Left lung (tissue), 10 donors: ENCODE measurements around the gene SGSH. TPM values are rescaled to one million over a fixed set of nuclear protein-coding genes. Genes with fewer than 3 reads are reported as not detected.

Experiments
- ATAC-seq: fragments of 200-7000 bp; cut with Tn5 transposase; one replicate; pipeline ENCODE4 v1.9.1; 2020; ENCODE audit warnings: moderate library complexity
- DNase-seq, 4 donors: peaks; one replicate each; pipeline ENCODE4 v3.0.0-alpha.2; 2013 to 2020
- H3K27ac ChIP-seq, 2 donors: fragments of 200-600 bp; sonication (generic) in 1 of 2; one replicate each; pipeline versions ENCODE4 v1.5.0 to v1.8.0; 2020 to 2021
- H3K27me3 ChIP-seq, 2 donors: fragments of 200-600 bp; sonication (generic) in 1 of 2; one replicate each; pipeline versions ENCODE4 v1.5.0 to v1.8.0; 2020 to 2021
- H3K36me3 ChIP-seq, 2 donors: fragments of 200-600 bp; sonication (generic) in 1 of 2; one replicate each; pipeline versions ENCODE4 v1.5.0 to v1.8.0; 2020 to 2021
- H3K4me1 ChIP-seq, 2 donors: fragments of 200-600 bp; one replicate each; pipeline ENCODE4 v1.8.0; 2021
- H3K4me3 ChIP-seq, 2 donors: fragments of 200-600 bp; sonication (generic) in 1 of 2; one replicate each; pipeline versions ENCODE4 v1.5.0 to v1.8.0; 2020 to 2021; ENCODE audit warnings: mild to moderate bottlenecking in 1 of 2
- H3K9me3 ChIP-seq, 2 donors: fragments of 200-600 bp; sonication (generic) in 1 of 2; one replicate each; pipeline versions ENCODE4 v1.5.0 to v1.8.0; 2020 to 2021
- CTCF ChIP-seq, 2 donors: fragments of 200-600 bp; sonication (generic) in 1 of 2; IDR thresholded peaks; one replicate each; pipeline versions ENCODE4 v1.5.0 to v1.8.0; 2021; ENCODE audit warnings: antibody characterized with exemption in 2 of 2
- intact Hi-C, 2 donors: fragments of 100-400 bp; cut with DNase I; formaldehyde crosslinking; loops; one replicate each; pipeline versions ENCODE4 v1.11.2 to v1.14.2; 2022
- polyA plus RNA-seq, 6 donors: library from polyadenylated mRNA; unstranded; fragments of 120-200 nt; gene quantifications; one replicate each; pipeline ENCODE4 v1.2.1, GENCODE V29; 2013; ENCODE audit not compliant: insufficient read length in 6 of 6
- total RNA-seq, 2 donors: library from RNA; stranded (reverse); fragmentation: NEBNext Ultra II Directional; extraction: Animal tissue kit (Norgen Biotek cat#: 25700); gene quantifications; one replicate each; pipeline ENCODE4 v1.2.1, GENCODE V29; 2021
- donor health status: DM: no; HTN: yes; CAD: no.
- donor health status: DM: no; HTN: no; CAD: no.

SGSH gene
- total and polyA plus RNA-seq, 8 donors, result 40.8 to 83.8 (median 47.1) TPM

- no peak for ATAC-seq
- intact Hi-C loops, result no loop called here
Observed at GRCh38 chr17:80160536-80160935, 59.6 kb downstream of the SGSH start.

More at GRCh38 chr17:80160536-80160935, 59.6 kb downstream of the SGSH start:
- H3K4me3 ChIP-seq, result no peak overlapping the region
- no peaks in the 10 kb centered on the region for H3K4me1 ChIP-seq
- H3K36me3 ChIP-seq, result no peaks in the 10 kb centered on the region
- H3K27ac ChIP-seq, result no peak overlapping the region
- DNase-seq, result no peak
- no peak for TF ChIP-seq CTCF (IDR thresholded peaks at IDR 0.05)
- peaks cover 0 to 11% of the 10 kb centered on the region in 2 donors for H3K9me3 ChIP-seq
- H3K27me3 ChIP-seq, result peaks cover 0 to 6% of the 10 kb centered on the region in 2 donors

Other genes with a start within 250 kb of the SGSH start
- 10 to 100 TPM; 28.6 to 49.1 TPM for gene TBC1D16, start 184.5 kb downstream of the SGSH start, total RNA-seq
- gene TBC1D16, start 184.5 kb downstream of the SGSH start, polyA plus RNA-seq, result 10 to 100 TPM; 17.3 to 38.7 (median 31.2) TPM
- 1 to 10 TPM; 8.0 to 8.4 TPM for gene CCDC40, start 183.7 kb downstream of the SGSH start, total RNA-seq
- gene CCDC40, start 183.7 kb downstream of the SGSH start, polyA plus RNA-seq, result 10 to 100 TPM in 5 of 6 donors, 1 to 10 TPM in 1; 8.8 to 15.2 (median 13.1) TPM
- gene GAA, start 118.8 kb downstream of the SGSH start, total RNA-seq, result 100 to 1,000 TPM in 1 of 2 donors, 10 to 100 TPM in 1; 85.7 to 105 TPM
- 10 to 100 TPM; 24.1 to 49.0 (median 33.3) TPM for gene GAA, start 118.8 kb downstream of the SGSH start, polyA plus RNA-seq
- gene EIF4A3, start 73.2 kb downstream of the SGSH start, total RNA-seq, result 10 to 100 TPM; 58.5 to 72.9 TPM
- gene EIF4A3, start 73.2 kb downstream of the SGSH start, polyA plus RNA-seq, result 10 to 100 TPM; 78.7 to 90.7 (median 86.2) TPM
- gene CARD14, start 50.3 kb downstream of the SGSH start, total RNA-seq, result 1 to 10 TPM in 1 of 2 donors, under 1 TPM in 1; 0.41 to 1.0 TPM
- 1 to 10 TPM; 1.0 to 3.2 (median 2.1) TPM for gene CARD14, start 50.3 kb downstream of the SGSH start, polyA plus RNA-seq
- 10 to 100 TPM; 31.9 to 36.0 TPM for gene SLC26A11, start 94 bp upstream of the SGSH start, total RNA-seq
- gene SLC26A11, start 94 bp upstream of the SGSH start, polyA plus RNA-seq, result 10 to 100 TPM; 22.3 to 29.5 (median 23.5) TPM
- 100 to 1,000 TPM; 212 to 264 TPM for gene RNF213, start 40.5 kb upstream of the SGSH start, total RNA-seq
- 100 to 1,000 TPM in 3 of 6 donors, 10 to 100 TPM in 3; 89.0 to 115 (median 100.0) TPM for gene RNF213, start 40.5 kb upstream of the SGSH start, polyA plus RNA-seq
- gene ENDOV, start 194.8 kb upstream of the SGSH start, total RNA-seq, result 10 to 100 TPM; 18.8 to 24.9 TPM
- gene ENDOV, start 194.8 kb upstream of the SGSH start, polyA plus RNA-seq, result 10 to 100 TPM; 37.1 to 49.9 (median 44.0) TPM